Astrocyte of the spinal cord (primary cell): ENCODE results near the gene ANGEL2.

Experiments used
- DNase-seq: peaks from one replicate; pipeline ENCODE4 v3.0.0; 2011; ENCODE audit warnings: low read depth, low spot score
- H3K4me3 ChIP-seq: 2 replicates; pipeline ENCODE4 v1.5.1; 2011; ENCODE audit warnings: low read depth, mild to moderate bottlenecking, low read length, moderate library complexity
- CTCF ChIP-seq: IDR thresholded peaks from 2 replicates; pipeline ENCODE4 v1.5.1; 2012; ENCODE audit warnings: low read depth, mild to moderate bottlenecking, low read length, inconsistent platforms
- in situ Hi-C: cut with HindIII; loops from 2 replicates; pipeline ENCODE4 v1.10.0; 2017; ENCODE audit warnings: low sequenced_read_pairs

Gene ANGEL2

GRCh38 chr1:212945463-212946160 lies 70.1 kb downstream of the ANGEL2 start:
- in situ Hi-C loops: no loop called here
- TF ChIP-seq CTCF: no peak
- no peak for DNase-seq
- H3K4me3 ChIP-seq: no peak overlapping the region

DNA sequence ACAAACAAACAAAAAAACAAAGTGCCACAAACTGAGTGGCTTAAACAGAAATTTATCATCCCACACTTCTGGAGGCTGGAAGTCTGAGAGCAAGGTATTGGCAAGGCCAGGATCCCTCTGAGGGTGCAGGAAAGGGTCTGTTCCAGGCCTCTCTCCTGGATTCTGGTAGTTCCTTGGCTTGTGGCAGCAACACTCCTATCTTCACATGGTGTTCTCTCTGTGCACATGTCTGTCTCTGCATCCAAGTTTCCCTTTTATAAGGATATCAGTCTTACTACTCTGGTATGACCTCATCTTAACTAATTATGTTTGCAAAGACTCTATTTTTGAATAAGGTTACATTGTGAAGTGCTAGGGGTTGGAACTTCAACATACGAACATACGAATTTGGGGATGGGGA lies 70.6 kb downstream of the ANGEL2 start:
- TF ChIP-seq CTCF: no peak
- in situ Hi-C loops: no loop called here
- DNase-seq: no peak
- no peak overlapping the region for H3K4me3 ChIP-seq

DNA sequence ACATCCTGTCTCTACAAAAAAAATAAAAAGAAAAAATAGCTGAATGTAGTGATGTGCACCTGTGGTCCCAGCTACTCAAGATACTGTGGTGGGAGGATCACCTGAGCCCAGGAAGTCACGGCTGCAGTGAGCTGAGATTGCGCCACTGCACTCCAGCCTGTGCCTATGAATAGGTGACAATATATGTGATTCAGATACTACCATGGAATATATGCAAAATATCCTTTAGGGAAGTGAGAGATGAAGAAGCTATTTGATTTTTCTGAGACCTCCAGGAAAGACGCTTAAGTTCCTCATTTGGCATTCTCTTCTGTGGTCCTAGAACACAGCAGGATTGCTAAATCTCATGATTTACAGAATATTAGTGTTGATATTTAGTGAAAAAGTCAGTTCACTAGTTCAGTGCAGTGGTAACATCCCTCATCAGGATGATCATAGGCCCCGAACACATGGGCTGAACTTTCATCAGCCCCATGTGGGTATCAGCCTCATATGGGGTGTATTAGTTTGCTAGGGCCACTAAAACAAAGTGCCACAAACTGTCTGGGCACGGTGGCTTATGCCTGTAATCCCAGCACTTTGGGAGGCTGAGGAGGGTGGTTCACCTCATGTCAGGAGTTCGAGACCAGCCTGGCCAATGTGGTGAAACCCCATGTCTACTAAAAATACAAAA lies 71.3 kb downstream of the ANGEL2 start:
- no peak for TF ChIP-seq CTCF
- H3K4me3 ChIP-seq: no peak overlapping the region
- no peak for DNase-seq
- in situ Hi-C loops: no loop called here

GRCh38 chr1:212943393-212943710 lies 72.3 kb downstream of the ANGEL2 start:
- TF ChIP-seq CTCF: no peak
- H3K4me3 ChIP-seq: no peak overlapping the region
- DNase-seq: no peak
- in situ Hi-C loops: no loop called here

DNA sequence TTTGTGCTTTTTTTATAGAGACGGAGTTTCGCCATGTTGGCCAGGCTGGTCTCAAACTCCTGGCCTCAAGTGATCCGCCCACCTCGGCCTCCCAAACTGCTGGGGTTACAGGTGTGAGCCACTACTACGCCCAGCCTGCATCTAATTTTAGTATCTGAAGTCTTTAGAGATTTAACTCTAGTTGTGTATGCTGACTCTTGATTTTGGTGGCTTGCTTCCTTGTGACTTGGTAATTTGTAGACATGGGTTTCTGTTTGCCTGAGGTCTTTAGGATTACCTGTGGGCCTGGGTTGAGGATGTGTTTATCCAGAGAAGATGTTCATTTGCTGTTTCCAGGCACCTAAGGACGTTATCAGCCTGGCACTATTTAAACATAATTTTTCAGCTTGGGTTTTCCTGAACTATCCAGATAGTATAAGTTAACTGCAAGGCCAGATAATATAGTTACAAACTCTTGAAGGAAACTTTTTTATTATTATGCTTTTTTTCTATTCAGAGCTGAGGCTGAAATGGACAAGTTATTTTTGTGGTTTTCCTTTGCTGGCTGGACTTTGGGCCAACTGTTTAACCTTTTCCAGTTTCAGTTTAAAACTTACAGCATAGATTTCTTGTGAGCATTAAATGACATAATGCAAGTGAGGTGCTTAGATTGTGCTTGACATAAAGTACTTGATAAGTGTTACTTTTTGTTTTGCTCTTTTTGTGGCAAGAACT lies 72.8 kb downstream of the ANGEL2 start:
- DNase-seq: no peak
- in situ Hi-C loops: no loop called here
- H3K4me3 ChIP-seq: no peak overlapping the region
- TF ChIP-seq CTCF: no peak
